NCI-H460 (cell line): ENCODE data around the gene OGA. TPM values are rescaled to one million over a fixed set of nuclear protein-coding genes. Genes with fewer than 3 reads are reported as not detected.
"Not testable (repeated sequence)": the region's sequence is repeated elsewhere in the genome, so short reads cannot be mapped to it uniquely, and the experiment has no call there.

Experiments used
- DNase-seq: peaks from one replicate; pipeline ENCODE4 v3.0.0-alpha.2; 2016; ENCODE audit warnings: low read depth; ENCODE audit errors: extremely low read depth
- total RNA-seq: library from RNA; depleted of rRNA; stranded (reverse); fragments of >200 nt; shearing (Covaris generic); gene quantifications from 2 replicates; pipeline ENCODE4 v1.2.3, GENCODE V29; 2014

OGA gene
- total RNA-seq, 1 experiment from 2014 or later = 96.2 TPM

- no peak for DNase-seq
These were observed 3.7 kb downstream of the OGA start for GRCh38 chr10:101814466-101815071.

- no peak for DNase-seq
These were observed 5.6 kb downstream of the OGA start for GRCh38 chr10:101812606-101813005.

- DNase-seq = no peak
These were observed 11.1 kb downstream of the OGA start for GRCh38 chr10:101807158-101807557.

- no peak for DNase-seq
These were observed 14.7 kb downstream of the OGA start for GRCh38 chr10:101803511-101803910.

GRCh38 chr10:101797403-101798059 lies 20.7 kb downstream of the OGA start:
- DNase-seq = no peak

- no peak for DNase-seq
These were observed 24.7 kb downstream of the OGA start for GRCh38 chr10:101793526-101793925.

DNA sequence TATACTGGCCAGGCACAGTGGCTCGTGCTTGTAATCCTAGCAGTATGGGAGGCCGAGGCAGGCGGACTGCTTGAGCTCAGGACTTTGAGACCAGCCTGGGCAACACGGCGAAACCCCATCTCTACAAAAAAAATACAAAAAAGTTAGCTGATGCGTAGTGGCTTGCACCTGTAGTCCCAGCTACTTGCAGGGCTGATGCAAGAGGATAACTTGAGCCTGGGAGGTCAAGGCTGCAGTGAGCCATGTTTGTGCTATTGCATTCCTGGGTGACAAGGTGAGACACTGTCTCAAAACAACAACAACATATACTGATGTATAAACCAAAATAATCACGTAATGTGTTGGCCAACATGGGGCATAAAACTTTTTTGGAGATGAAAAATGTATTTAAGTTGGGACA lies 28.6 kb downstream of the OGA start:
- no peak for DNase-seq

DNA sequence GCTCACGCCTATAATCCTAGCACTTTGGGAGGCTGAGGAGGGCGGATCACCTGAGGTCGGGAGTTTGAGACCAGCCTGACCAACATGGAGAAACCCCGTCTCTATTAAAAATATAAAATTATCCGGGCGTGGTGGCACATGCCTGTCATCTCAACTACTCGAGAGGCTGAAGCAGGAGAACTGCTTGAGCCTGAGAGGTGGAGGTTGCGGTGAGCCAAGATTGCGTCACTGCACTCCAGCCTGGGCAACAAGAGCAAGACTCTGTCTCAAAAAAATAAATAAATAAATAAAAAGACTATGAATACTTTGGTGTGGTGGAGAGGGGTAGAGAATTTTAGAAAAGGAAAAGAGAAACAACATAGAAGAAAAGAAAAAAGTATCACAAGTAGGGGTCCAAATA lies 29.0 kb downstream of the OGA start:
- not testable (repeated sequence) for DNase-seq

DNA sequence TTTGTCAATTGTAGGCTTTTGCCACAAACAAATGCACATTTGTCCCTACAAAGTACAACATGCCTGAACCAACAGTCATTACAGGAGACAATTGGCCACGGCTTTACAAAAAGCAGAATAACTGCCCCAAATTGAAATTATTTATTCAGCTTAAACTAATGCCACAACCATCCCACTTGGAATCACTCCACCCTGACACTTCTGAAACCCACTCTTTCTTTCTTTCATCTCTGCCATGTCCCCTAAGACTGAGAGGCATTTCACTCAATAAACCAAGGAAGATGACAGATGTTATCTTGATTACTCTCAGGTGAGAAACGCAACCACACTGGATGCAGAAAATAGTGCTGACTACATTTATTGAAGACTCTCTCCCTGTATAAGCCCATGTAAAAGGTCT lies 32.4 kb downstream of the OGA start:
- no peak for DNase-seq

GRCh38 chr10:101784558-101784957 lies 33.7 kb downstream of the OGA start:
- no peak for DNase-seq

- no peak for DNase-seq
These were observed 34.5 kb downstream of the OGA start for GRCh38 chr10:101783736-101784118.

GRCh38 chr10:101782811-101783735 lies 35.2 kb downstream of the OGA start, which contains the start of gene NPM3:
Gene NPM3, minus strand, starts transcription at chr10:101783446. Its CDS starts 56 bp downstream, at chr10:101783390.
- DNase-seq = peak; percentile 82

DNA sequence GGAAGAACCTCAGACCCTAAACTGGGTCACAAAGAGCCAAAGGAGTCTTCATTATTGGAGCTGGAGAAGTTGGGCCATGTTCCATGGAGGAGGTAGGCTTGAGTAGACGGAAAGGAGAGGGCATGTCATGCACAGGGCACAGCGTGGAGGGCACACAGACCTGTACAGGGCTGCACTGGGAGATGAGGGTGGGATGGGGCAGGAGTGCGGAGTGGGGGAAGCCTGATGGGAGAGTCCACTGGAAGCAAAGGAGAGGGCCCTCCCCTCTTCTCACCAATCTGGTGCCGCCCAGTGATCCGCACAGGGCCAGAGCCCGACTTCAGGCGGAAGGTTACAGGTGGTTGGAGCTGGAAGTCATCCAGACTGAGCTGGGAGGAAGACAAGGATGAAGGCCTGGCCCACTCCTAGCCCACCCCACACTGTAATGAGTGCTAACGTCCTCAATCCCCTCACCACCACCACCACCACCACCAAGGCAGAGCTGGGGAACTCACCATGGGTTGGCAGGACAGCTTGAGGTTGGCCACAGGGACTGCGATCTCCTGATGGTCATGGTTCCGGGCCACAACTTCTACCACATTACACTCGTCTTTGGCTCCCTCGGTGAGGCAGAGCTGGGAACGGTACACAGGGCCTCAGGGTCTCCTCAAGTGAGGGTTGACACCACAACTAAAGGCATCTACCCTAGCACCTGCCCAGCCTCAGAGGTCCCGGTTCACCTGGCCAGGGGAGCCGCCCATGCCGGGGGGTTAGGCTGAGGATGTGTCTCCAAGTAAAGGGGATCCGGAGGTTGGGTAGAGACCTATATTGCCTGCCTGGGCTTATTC lies 36.0 kb downstream of the OGA start:
- no peak for DNase-seq

DNA sequence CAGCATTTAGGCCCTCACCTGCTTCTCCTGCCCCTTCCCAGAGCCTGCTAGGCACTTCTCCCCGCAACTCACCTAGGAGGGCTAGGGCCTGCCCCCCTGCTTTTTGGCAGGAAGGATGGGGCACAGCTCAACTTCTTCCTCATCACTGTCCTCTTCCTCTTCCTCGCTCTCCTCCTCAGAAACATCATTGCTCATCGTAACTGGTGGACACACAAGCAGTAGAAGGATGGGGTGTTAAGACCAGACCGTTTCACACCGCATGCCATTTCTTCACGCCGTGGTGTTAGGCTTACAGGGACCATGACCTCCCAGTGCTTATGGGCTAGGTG lies 36.6 kb downstream of the OGA start:
- no peak for DNase-seq

- DNase-seq = peak; percentile 64
These were observed 37.2 kb downstream of the OGA start for GRCh38 chr10:101780818-101781654.

DNA sequence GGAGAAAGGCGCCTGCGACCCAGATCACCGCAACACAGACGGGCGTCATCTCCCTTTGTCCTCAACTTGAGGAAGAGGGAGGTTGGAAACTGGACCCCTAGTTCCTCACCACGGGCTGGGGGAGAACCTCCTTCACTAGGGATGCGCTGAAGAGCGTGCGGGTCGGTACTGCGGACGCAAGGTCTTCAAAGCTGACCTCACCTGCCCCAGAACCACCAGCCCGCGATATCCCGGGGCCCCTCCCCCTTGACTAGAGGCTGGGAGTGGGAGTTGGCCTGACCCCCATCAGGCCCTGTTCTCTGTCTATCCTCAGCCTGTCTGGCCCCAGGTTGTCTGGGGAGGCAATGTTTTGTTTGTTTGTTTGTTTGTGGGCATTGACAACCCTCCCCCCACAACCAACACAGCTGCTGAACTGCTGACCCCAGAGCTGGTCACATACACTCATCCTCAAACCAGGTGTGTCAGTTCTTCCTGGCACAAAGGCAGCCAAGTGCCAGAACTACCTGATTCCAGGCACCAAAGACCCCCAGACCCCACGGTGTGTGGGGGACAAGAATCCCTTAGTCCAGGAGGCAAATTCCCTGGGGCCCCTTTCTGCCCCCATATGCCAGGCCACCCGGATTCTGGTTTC lies 37.9 kb downstream of the OGA start:
- no peak for DNase-seq

DNA sequence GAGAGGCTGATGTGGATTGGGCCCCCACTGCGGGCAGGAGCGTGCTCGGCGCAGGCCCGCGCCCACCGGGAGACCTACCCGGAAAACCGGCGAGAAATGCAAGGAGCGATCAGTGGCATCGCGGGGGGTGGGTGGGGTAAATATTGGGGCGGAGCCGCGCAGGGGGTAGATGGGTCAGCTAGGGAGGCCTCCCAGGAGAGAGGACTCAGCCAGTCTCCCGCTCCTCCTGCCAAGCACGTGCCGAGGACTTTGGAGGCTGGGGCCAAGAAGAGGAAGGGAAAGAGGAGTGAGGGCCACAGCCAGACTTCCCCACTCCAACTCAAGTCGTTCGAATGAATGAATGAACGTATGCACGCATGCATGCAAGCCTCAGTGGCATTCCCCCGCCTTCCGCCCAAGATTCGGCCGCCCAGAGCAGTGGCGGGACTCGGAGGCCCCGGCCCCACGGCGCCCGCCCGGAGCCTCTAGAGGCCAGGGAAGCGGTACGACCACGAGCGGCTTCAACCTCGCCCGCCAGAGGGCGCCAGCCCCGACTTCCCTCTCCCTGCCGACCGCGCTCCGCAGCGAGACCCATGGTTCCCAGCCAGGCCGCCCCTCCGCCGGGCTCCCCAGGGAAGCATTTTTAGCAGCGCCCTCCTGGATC lies 38.6 kb downstream of the OGA start:
- DNase-seq = peak; percentile 62

DNA sequence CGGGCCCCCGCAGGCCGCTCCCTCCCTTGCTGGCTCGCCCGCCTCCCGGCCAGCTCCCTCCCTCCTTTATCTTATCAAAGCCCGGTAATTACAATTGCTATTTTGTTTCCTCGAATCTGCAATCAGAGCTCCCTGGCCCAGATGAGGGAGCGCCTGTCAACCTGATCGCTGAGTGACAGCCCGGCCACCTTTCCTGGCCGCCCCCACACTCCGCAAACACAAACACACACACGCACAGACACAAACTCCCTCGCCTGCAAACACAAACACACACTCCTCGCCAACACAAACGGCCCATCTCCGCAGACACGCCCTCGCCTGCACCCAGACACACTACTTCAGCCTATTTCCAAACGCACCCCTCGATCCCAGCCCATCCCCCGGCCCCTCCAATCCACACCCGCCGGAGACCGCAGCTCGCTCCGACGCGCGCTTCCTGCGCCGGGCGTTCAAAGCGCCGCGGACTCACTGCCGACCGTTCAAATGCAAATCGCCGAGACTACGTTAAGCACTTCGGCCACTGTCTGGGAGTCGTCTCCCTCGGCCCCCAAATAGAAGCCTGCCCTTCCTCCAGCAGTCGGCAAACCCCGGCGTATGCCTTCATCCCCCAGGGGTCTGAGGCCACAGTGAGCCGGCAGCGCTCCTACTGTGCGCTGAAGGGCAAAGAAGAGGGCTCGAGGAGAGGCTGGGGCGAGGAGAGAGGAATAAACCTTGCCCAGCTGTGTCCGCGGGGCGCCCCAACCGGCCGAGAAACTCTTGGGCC lies 39.3 kb downstream of the OGA start:
- DNase-seq = no peak
